Mesodermal cell (in vitro differentiated cells): ENCODE measurements around the gene ZNF598.

Source experiments
- H3K27ac ChIP-seq: 2 replicates; pipeline ENCODE4 v1.7.0; 2013; ENCODE audit warnings: mild to moderate bottlenecking, low read depth, low read length, moderate library complexity; ENCODE audit not compliant: severe bottlenecking
- H3K36me3 ChIP-seq: 2 replicates; pipeline ENCODE4 v1.7.1; 2013; ENCODE audit warnings: mild to moderate bottlenecking, low read length, moderate library complexity; ENCODE audit not compliant: control insufficient read depth, insufficient read depth
- H3K4me1 ChIP-seq: one replicate; pipeline ENCODE4 v1.7.1; 2013; ENCODE audit warnings: mild to moderate bottlenecking, low read length; ENCODE audit not compliant: insufficient read depth, control insufficient read depth, poor library complexity, severe bottlenecking
- H3K4me3 ChIP-seq: 2 replicates; pipeline ENCODE4 v1.7.0; 2013; ENCODE audit warnings: low read length, control low read depth, mild to moderate bottlenecking; ENCODE audit not compliant: insufficient read depth, poor library complexity, severe bottlenecking; ENCODE audit errors: extremely low read depth
- H3K9me3 ChIP-seq: 2 replicates; pipeline ENCODE4 v1.7.1; 2013; ENCODE audit warnings: mild to moderate bottlenecking, low read length, moderate library complexity; ENCODE audit not compliant: control insufficient read depth
- WGBS, 2 experiments: methylation state at CpG; one replicate each; pipeline ENCODE4 v1.1.5; 2013; ENCODE audit warnings: missing lambda C conversion rate in 2 of 2; ENCODE audit not compliant: insufficient coverage in 2 of 2; 5-methylcytosine and 5-hydroxymethylcytosine counted together

The ZNF598 gene

DNA sequence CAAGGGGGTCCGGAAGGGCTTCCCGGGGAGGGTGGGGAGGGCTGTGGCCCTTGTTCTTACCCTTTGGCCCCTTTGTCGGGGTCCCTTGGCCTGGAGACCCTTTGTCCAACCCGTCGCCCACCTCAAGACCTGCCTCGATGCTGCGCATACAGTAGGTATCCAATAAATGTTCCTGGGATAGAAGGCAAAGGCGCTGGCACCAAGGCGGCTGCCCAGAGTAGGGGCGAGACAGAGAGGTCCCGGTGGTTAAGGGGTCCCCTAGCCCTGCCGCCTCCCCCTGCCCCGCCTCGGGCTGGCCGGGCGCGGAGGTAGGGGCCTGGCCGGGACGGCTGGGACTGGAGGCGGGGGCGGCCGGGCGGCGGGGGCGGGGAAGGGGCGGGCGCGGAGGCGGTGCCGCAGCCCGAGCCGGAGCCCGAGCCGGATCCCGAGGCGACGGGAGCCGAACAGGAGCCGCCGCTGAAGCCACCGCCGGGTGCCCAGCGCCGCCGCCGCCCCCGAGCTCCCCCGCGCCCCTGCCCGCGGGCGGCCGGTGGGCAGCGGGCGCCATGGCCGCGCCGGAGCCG lies 16.9 kb upstream of the ZNF598 start, which contains the start of gene NHERF2:
Gene NHERF2 (plus strand): TSS at position 442 of the 563 bp plus-strand sequence. CDS start 104 bp downstream, at position 546.
- Histone ChIP-seq H3K4me1 (peaks cover 31% of the 10 kb centered on the region), H3K27ac (no peak within 1 kb of the TSS), H3K4me3 (peak within 1 kb of the TSS; percentile 62), H3K36me3 (peaks cover 27% of the 10 kb centered on the region), H3K9me3 (no peaks in the 10 kb centered on the region)
- 12 to 18% methylated on average over 39 to 56 of the region's 59 CpGs for WGBS, 2 experiments

DNA sequence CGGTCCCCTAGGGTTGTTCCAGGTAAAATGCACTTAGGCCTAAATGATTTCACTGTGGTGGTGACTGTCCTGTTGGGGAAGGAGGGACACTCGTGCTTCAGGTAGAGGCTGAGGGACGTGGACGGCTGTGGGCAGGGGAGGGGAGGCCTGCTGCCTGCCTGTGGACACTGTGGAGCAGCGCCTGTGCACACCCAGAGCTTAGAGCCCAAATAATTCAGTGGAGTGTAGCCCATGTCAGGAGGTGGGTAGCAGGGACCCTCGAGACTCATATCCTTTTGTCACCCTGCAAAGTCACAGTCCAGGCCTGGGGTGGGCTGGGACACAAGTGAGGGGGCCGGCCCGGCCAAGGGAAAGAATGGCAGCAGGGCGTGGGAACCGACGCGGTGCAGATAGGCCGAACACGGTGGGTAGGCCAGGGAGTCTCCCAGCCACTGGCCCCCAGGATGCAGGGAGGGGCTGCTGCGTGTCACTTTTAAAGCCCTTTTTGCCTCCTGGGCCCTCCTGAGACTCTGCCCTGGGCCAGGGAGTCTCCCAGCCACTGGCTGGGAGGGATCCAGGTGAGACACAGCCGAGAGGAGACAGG lies 16.3 kb upstream of the ZNF598 start:
- WGBS, 2 experiments = 84 to 89% methylated on average over 10 to 13 of the region's 16 CpGs
- Histone ChIP-seq H3K4me1 (peaks cover 25% of the 10 kb centered on the region), H3K36me3 (peaks cover 22% of the 10 kb centered on the region), H3K27ac (no peak overlapping the region), H3K4me3 (peak overlapping the region; percentile 11), H3K9me3 (no peaks in the 10 kb centered on the region)

DNA sequence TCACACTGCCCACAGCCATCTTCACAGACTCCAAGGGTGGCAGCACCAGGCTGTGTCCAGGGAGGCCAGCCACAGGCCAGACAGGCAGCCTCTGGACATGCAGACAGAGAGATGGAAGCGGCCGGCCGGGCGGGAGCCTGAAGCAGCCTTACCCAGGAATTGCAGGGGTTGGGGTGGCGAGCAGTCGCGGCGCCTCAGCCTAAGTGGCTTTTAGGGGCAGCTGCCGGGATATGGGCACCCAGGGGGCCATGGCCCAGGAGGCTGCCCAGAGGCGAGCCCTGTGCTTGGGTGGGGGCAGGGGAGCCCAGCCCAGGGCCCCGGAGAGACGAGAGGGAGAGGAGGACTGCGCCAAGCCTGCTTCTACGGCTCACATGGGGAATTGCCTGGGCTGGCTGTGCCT lies 15.6 kb upstream of the ZNF598 start:
- Histone ChIP-seq H3K4me1 (peaks cover 22% of the 10 kb centered on the region), H3K9me3 (no peaks in the 10 kb centered on the region), H3K4me3 (no peak overlapping the region), H3K36me3 (peaks cover 15% of the 10 kb centered on the region), H3K27ac (no peak overlapping the region)
- 96 to 98% methylated on average over 14 of the region's 14 CpGs for WGBS, 2 experiments

DNA sequence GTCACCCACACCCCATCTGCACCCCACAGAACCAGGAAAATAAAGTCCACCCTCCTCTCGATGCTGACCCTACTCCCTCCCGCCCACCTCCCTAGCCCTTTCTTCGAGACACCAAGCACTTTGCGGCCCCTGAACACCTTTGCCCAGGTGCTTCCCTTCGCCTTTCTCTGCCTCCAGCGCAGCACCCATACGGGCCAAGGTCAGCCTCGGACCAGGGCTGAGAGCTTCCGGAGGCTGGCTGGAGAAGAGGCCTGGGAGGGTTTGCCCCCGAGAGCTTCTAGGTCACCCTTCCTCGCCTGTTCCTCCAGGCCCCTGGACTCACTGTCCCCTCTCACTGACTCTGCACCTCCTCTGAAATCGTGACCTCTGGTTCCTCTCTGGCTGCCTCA lies 14.4 kb upstream of the ZNF598 start:
- WGBS, 2 experiments = 93 to 97% methylated on average over 9 to 12 of the region's 12 CpGs
- Histone ChIP-seq H3K27ac (no peak overlapping the region), H3K36me3 (peaks cover 8% of the 10 kb centered on the region), H3K4me3 (no peak overlapping the region), H3K4me1 (peaks cover 22% of the 10 kb centered on the region), H3K9me3 (no peaks in the 10 kb centered on the region)

DNA sequence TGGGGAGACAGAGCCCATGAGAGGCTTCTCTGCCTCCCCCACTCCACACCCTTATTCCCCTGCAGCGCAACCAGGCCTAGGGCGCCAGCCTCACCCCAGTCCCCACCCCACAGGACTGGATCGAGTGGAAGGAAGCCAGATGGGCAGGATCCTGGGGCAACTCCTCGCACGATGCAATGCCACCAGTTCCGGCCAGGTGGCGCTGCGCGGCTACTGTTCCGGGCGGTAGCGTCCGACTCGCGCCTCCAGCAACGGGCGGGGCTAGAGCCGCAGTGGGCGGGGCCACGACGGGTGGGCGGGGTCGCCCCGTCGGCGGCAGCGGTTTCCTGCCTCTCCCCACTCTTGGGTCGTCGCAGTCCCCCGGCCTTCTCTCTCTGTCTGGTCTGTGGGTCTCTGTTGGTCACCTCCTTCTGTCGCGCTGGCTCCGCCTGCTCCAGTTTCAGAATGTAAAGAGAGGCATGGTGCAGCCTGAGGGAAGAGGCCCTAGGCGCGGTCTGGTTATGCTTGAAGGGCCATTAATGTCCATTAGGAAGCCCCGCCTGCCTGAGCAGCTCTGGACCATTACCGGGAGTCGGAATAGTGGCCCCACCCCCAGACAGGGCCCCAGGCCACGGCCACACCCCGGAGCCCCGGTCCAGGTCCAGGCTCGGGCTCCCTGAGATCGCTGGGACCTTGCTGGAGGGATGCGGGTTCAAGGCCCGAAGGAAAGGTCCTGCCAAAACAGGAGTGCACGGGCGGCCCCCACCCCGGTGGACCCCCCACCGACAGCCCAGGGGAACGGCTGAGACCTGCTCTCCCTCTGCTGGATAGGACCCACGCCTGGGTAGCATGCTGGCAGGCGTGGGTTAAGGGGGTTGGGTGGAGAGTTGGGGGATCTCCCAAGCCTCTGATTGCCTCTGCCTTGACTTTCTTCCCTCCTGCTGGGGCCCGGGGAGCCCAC lies 13.7 kb upstream of the ZNF598 start:
- no peaks in the 10 kb centered on the region for H3K9me3 ChIP-seq
- peak overlapping the region; percentile 86 for H3K27ac ChIP-seq
- H3K4me3 ChIP-seq = peak overlapping the region; percentile 31
- peaks cover 22% of the 10 kb centered on the region for H3K4me1 ChIP-seq
- WGBS, 2 experiments = 15% methylated on average over 38 to 44 of the region's 53 CpGs
- H3K36me3 ChIP-seq = peaks cover 1% of the 10 kb centered on the region

DNA sequence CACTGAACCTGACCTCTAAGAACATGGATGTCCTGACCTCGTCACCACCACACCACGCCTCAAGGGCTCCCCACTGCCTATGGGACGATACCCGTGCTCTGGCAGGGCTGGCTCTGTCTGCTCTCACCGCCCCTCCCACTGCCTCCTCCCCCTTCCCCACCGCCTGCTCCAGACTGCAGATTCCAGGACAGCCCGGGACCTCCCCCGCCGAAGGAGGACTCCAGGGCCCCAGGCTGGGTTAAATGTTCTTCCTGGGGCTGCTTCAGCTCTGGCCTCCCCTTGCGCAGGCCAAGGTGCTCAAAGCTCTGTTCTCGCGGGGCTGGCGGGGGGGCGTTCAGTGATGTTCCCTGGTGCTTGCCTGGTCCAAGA lies 13.1 kb upstream of the ZNF598 start:
- H3K9me3 ChIP-seq = no peaks in the 10 kb centered on the region
- H3K27ac ChIP-seq = peak overlapping the region; percentile 86
- 7 to 8% methylated on average over 8 to 14 of the region's 14 CpGs for WGBS, 2 experiments
- H3K4me1 ChIP-seq = peaks cover 22% of the 10 kb centered on the region
- no peaks in the 10 kb centered on the region for H3K36me3 ChIP-seq
- peak overlapping the region; percentile 31 for H3K4me3 ChIP-seq

DNA sequence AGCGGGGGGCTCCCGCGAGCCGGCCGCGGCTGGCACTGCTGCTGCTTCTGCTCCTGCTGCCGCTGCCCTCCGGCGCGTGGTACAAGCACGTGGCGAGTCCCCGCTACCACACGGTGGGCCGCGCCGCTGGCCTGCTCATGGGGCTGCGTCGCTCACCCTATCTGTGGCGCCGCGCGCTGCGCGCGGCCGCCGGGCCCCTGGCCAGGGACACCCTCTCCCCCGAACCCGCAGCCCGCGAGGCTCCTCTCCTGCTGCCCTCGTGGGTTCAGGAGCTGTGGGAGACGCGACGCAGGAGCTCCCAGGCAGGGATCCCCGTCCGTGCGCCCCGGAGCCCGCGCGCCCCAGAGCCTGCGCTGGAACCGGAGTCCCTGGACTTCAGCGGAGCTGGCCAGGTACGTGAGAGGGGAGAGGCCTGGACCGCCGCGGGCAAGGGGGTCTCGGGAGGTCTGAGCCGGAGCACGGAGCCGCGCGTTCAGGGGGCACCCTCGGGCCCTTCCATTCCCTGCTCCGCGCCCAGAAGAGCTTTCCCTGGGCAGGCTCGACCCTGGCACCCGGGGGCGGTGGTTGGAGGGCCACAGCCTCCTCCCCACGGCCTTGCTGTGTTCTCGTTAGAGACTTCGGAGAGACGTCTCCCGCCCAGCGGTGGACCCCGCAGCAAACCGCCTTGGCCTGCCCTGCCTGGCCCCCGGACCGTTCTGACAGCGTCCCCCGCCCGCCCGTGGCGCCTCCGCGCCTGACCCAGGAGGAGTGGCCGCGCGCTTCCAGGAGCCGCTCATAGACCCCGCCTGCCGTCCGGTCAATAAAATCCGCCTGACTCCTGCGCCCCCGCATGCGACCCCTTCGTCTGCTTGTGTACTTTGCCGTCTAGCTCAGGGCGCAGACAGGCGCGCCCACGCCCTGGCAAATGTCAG lies 10.6 kb upstream of the ZNF598 start:
- no peaks in the 10 kb centered on the region for H3K36me3 ChIP-seq
- peaks cover 18% of the 10 kb centered on the region for H3K4me1 ChIP-seq
- H3K4me3 ChIP-seq = peak overlapping the region; percentile 26
- no peak overlapping the region for H3K27ac ChIP-seq
- 4 to 5% methylated on average over 74 to 94 of the region's 96 CpGs for WGBS, 2 experiments
- H3K9me3 ChIP-seq = no peaks in the 10 kb centered on the region

DNA sequence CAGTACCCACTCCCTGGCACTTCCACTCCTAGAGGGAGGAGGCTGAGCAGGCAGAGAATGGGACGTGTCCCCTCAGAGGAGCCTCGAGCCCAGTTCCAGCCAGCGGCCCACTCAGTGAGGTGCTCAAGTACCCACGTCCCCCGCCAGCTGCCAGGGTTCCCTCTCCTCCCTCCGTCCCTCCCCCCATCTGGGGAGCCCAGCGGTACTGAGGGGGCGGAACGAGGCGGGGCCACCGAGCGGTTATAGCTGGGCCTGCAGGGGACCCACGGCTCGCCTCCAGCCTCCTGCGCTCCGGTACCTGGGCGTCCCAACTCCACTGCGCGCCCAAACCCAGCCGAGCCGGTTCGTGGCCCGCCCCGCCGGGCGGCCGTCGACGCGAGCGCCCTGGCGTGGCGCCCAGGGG lies 9.9 kb upstream of the ZNF598 start, which contains the start of gene NPW:
Gene NPW (plus strand): TSS at position 268 of the 403 bp plus-strand sequence.
- 10 to 12% methylated on average over 19 to 33 of the region's 33 CpGs for WGBS, 2 experiments
- Histone ChIP-seq H3K4me3 (peak within 1 kb of the TSS; percentile 26), H3K27ac (no peak within 1 kb of the TSS), H3K4me1 (peaks cover 14% of the 10 kb centered on the region), H3K9me3 (no peaks in the 10 kb centered on the region), H3K36me3 (no peaks in the 10 kb centered on the region)

DNA sequence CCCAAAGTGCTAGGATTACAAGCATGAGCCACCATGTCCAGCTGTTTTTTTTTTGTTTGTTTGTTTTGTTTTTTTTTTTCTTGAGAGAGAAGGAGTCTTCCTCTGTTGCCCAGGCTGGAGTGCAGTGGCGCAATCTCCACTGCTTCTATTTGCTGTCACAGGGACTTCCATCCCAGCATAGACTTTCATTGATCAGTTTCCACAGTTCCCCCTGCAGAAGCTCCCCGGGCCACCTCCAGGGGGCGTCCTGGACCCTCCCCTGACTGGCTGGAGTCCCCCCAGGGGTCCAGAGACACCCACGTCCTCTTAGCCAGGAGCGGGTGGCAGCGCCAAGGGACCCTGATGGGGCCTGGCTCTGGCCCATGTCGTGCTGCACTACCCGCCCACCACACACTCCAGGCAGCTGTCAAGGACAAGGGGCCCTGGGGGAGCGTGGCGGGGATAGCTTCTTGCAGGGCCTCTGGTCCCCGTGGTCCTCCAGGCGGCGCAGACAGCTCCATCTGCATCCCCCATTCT lies 6.8 kb upstream of the ZNF598 start:
- no peaks in the 10 kb centered on the region for H3K4me1 ChIP-seq
- no peak overlapping the region for H3K27ac ChIP-seq
- WGBS, 2 experiments = 52 to 58% methylated on average over 11 to 12 of the region's 13 CpGs
- H3K9me3 ChIP-seq = no peaks in the 10 kb centered on the region
- no peak overlapping the region for H3K4me3 ChIP-seq
- H3K36me3 ChIP-seq = no peaks in the 10 kb centered on the region

DNA sequence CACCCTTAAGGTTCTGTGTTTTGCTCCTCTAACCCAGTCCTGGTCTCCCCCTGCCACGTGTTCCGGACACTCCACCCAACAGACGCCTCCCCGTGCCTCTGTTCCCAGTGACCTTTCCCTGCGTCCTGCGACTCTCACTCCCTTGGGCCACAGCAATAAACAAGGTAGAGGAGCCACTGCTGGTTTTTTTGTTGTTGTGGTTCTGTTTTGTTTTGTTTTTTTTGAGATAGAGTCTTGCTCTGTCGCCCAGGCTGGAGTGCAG lies 6.3 kb upstream of the ZNF598 start:
- 95% methylated on average over 4 to 5 of the region's 7 CpGs for WGBS, 2 experiments
- no peaks in the 10 kb centered on the region for H3K4me1 ChIP-seq
- no peaks in the 10 kb centered on the region for H3K9me3 ChIP-seq
- no peak overlapping the region for H3K4me3 ChIP-seq
- no peak overlapping the region for H3K27ac ChIP-seq
- no peaks in the 10 kb centered on the region for H3K36me3 ChIP-seq
